BLaER1 treated with 17β-estradiol and CSF1 and Interleukin-3, amounts not matched to agents 10 nM and 100 nM (cell line): ENCODE measurements around the gene HOPX.

Experiments
- H3K27ac ChIP-seq, 11 experiments: shearing (Covaris generic); formaldehyde crosslinking; 2 replicates each; pipeline ENCODE4 v1.8.1; 2022
- H3K27me3 ChIP-seq, 11 experiments: shearing (Covaris generic); formaldehyde crosslinking; 2 replicates each; pipeline ENCODE4 v1.8.1; 2022
- H3K36me3 ChIP-seq, 11 experiments: shearing (Covaris generic); formaldehyde crosslinking; 2 replicates each; pipeline ENCODE4 v1.8.1; 2022
- H3K4me1 ChIP-seq, 10 experiments: shearing (Covaris generic); formaldehyde crosslinking; 2 replicates each; pipeline ENCODE4 v1.8.1; 2022
- H3K4me2 ChIP-seq, 11 experiments: shearing (Covaris generic); formaldehyde crosslinking; 2 replicates each; pipeline ENCODE4 v1.8.1; 2022
- H3K4me3 ChIP-seq, 10 experiments: shearing (Covaris generic); formaldehyde crosslinking; 2 replicates each; pipeline ENCODE4 v1.8.1; 2022
- H3K9ac ChIP-seq, 11 experiments: shearing (Covaris generic); formaldehyde crosslinking; 2 replicates each; pipeline ENCODE4 v1.8.1; 2022
- H3K9me3 ChIP-seq, 11 experiments: shearing (Covaris generic); formaldehyde crosslinking; replicated peaks in 1 of 11; 2 replicates each; pipeline ENCODE4 v1.8.1; 2022
- H4K20me1 ChIP-seq, 11 experiments: shearing (Covaris generic); formaldehyde crosslinking; 2 replicates each; pipeline ENCODE4 v1.8.1; 2022
- Cebpa-rat ChIP-seq, 11 experiments: shearing (Covaris generic); IDR thresholded peaks; 2 replicates each; pipeline ENCODE4 v1.8.1; 2022

HOPX gene

GRCh38 chr4:56633486-56633885 lies 47.6 kb downstream of the HOPX start:
- Histone ChIP-seq H3K36me3 (no peaks in the 10 kb centered on the region), H3K4me1 (peaks cover 0 to 5% (median 0%) of the 10 kb centered on the region in 10 experiments; a peak in 4 of 20 replicates)

GRCh38 chr4:56630876-56631666 lies 50.0 kb downstream of the HOPX start:
- no peaks in the 10 kb centered on the region for H3K27me3 ChIP-seq
- no peaks in the 10 kb centered on the region for H4K20me1 ChIP-seq
- H3K36me3 ChIP-seq, result 0 out of 22 replicates have a peak, but pooled peaks cover 0 to 3% (median 0%) of the 10 kb centered on the region in 11 experiments
- H3K4me1 ChIP-seq, result peaks cover 0 to 5% (median 0%) of the 10 kb centered on the region in 10 experiments; a peak in 4 of 20 replicates
- no peak overlapping the region for H3K4me3 ChIP-seq
- TF ChIP-seq Cebpa-rat (IDR thresholded peaks at IDR 0.05), result no peak
- H3K9me3 ChIP-seq, result peaks cover 38 to 62% (median 42%) of the 10 kb centered on the region in 11 experiments
- no peak overlapping the region for H3K27ac ChIP-seq
- no peak overlapping the region for H3K9ac ChIP-seq
- H3K4me2 ChIP-seq, result no peak overlapping the region

More at GRCh38 chr4:56633486-56633885, 47.6 kb downstream of the HOPX start:
- TF ChIP-seq Cebpa-rat (IDR thresholded peaks at IDR 0.05), result no peak
- H3K27ac ChIP-seq, result no peak overlapping the region
- no peak overlapping the region for H3K4me2 ChIP-seq
- no peak overlapping the region for H3K9ac ChIP-seq
- H4K20me1 ChIP-seq, result no peaks in the 10 kb centered on the region
- H3K27me3 ChIP-seq, result no peaks in the 10 kb centered on the region
- H3K9me3 ChIP-seq, result peaks cover 17 to 41% (median 23%) of the 10 kb centered on the region in 11 experiments; a peak in 20 of 22 replicates
- H3K4me3 ChIP-seq, result no peak overlapping the region

- Histone ChIP-seq H3K9me3 (peaks cover 56 to 77% (median 62%) of the 10 kb centered on the region in 11 experiments), H4K20me1 (no peaks in the 10 kb centered on the region), H3K4me2 (no peak overlapping the region), H3K27me3 (no peaks in the 10 kb centered on the region), H3K36me3 (0 out of 22 replicates have a peak, but pooled peaks cover 0 to 3% (median 0%) of the 10 kb centered on the region in 11 experiments), H3K9ac (no peak overlapping the region), H3K4me3 (no peak overlapping the region), H3K27ac (no peak overlapping the region), H3K4me1 (peaks cover 0 to 5% (median 0%) of the 10 kb centered on the region in 10 experiments; a peak in 4 of 20 replicates)
- TF ChIP-seq Cebpa-rat (IDR thresholded peaks at IDR 0.05), result no peak
Measured at GRCh38 chr4:56628592-56628991, 52.5 kb downstream of the HOPX start.

GRCh38 chr4:56627985-56628384 lies 53.1 kb downstream of the HOPX start:
- no peak overlapping the region for H3K9ac ChIP-seq
- peaks cover 60 to 80% (median 67%) of the 10 kb centered on the region in 11 experiments for H3K9me3 ChIP-seq
- H3K36me3 ChIP-seq, result 0 out of 22 replicates have a peak, but pooled peaks cover 0 to 3% (median 0%) of the 10 kb centered on the region in 11 experiments
- H3K4me1 ChIP-seq, result peaks cover 0 to 4% (median 0%) of the 10 kb centered on the region in 10 experiments; a peak in 4 of 20 replicates
- no peak overlapping the region for H3K27ac ChIP-seq
- H3K4me3 ChIP-seq, result no peak overlapping the region
- no peaks in the 10 kb centered on the region for H4K20me1 ChIP-seq
- no peaks in the 10 kb centered on the region for H3K27me3 ChIP-seq
- TF ChIP-seq Cebpa-rat (IDR thresholded peaks at IDR 0.05), result no peak
- no peak overlapping the region for H3K4me2 ChIP-seq

DNA sequence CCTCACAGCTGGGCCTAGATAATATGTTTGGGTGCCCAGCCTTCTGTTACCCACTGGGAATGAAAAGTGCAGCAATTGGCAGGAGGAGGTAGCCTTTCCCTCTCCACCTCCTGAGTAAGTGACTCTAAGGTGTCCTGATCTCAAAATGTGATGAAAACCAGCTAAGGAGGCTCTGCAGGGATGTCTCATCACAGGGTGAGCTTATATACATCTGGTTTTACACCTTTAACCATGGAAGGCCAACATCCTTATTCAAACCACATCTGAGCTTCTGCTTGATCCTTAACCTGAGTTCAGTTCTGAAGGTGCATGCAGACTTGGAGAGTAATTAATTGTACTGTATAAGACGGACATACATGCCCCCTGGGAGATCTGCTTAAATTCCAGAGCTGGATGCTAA lies 53.7 kb downstream of the HOPX start:
- H3K9ac ChIP-seq, result no peak overlapping the region
- no peaks in the 10 kb centered on the region for H3K27me3 ChIP-seq
- no peak overlapping the region for H3K4me3 ChIP-seq
- H3K9me3 ChIP-seq, result peaks cover 64 to 85% (median 71%) of the 10 kb centered on the region in 11 experiments
- no peaks in the 10 kb centered on the region for H4K20me1 ChIP-seq
- no peak overlapping the region for H3K27ac ChIP-seq
- H3K4me1 ChIP-seq, result no peaks in the 10 kb centered on the region
- H3K4me2 ChIP-seq, result no peak overlapping the region
- 0 out of 22 replicates have a peak, but pooled peaks cover 0 to 3% (median 0%) of the 10 kb centered on the region in 11 experiments for H3K36me3 ChIP-seq
- no peak for TF ChIP-seq Cebpa-rat (IDR thresholded peaks at IDR 0.05)

- Histone ChIP-seq H4K20me1 (no peaks in the 10 kb centered on the region), H3K36me3 (0 out of 22 replicates have a peak, but pooled peaks cover 0 to 3% (median 0%) of the 10 kb centered on the region in 11 experiments), H3K9me3 (peaks cover 64 to 85% (median 70%) of the 10 kb centered on the region in 11 experiments), H3K27me3 (no peaks in the 10 kb centered on the region), H3K27ac (no peak overlapping the region), H3K9ac (no peak overlapping the region), H3K4me3 (no peak overlapping the region), H3K4me1 (no peaks in the 10 kb centered on the region), H3K4me2 (no peak overlapping the region)
- no peak for TF ChIP-seq Cebpa-rat (IDR thresholded peaks at IDR 0.05)
Measured at GRCh38 chr4:56626963-56627362, 54.1 kb downstream of the HOPX start.

GRCh38 chr4:56626420-56626819 lies 54.7 kb downstream of the HOPX start:
- H3K27me3 ChIP-seq, result no peaks in the 10 kb centered on the region
- 0 out of 22 replicates have a peak, but pooled peaks cover 0 to 3% (median 0%) of the 10 kb centered on the region in 11 experiments for H3K36me3 ChIP-seq
- H3K4me1 ChIP-seq, result no peaks in the 10 kb centered on the region
- H3K4me2 ChIP-seq, result no peak overlapping the region
- H3K9me3 ChIP-seq, result peaks cover 64 to 83% (median 70%) of the 10 kb centered on the region in 11 experiments
- H3K9ac ChIP-seq, result no peak overlapping the region
- no peaks in the 10 kb centered on the region for H4K20me1 ChIP-seq
- H3K4me3 ChIP-seq, result no peak overlapping the region
- H3K27ac ChIP-seq, result no peak overlapping the region
- no peak for TF ChIP-seq Cebpa-rat (IDR thresholded peaks at IDR 0.05)

DNA sequence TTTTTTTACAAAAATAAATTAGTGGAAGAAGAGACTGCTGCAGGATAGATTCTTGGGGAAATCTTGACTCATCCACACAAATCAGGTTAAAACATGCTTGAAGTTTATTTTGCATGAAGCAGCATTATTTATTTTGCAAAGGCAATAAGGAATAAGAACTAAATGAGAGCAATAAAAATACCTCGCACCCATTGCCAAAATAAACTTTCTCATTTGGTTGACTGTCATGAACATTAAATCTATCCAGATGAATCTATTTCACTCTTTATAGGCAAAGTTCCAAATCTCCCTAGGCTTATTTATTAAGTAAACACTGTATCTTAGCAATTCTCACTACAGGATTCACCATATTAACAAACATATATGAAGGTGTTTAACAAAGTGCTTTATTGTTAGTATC lies 58.9 kb downstream of the HOPX start:
- peaks cover 42 to 63% (median 55%) of the 10 kb centered on the region in 11 experiments for H3K9me3 ChIP-seq
- 0 out of 22 replicates have a peak, but pooled peaks cover 0 to under 1% (median 0%) of the 10 kb centered on the region in 11 experiments for H3K36me3 ChIP-seq
- no peak overlapping the region for H3K27ac ChIP-seq
- H3K4me1 ChIP-seq, result no peaks in the 10 kb centered on the region
- no peak for TF ChIP-seq Cebpa-rat (IDR thresholded peaks at IDR 0.05)
- H3K4me3 ChIP-seq, result no peak overlapping the region
- no peak overlapping the region for H3K4me2 ChIP-seq
- H3K9ac ChIP-seq, result no peak overlapping the region
- H3K27me3 ChIP-seq, result no peaks in the 10 kb centered on the region
- H4K20me1 ChIP-seq, result no peaks in the 10 kb centered on the region

- H3K27ac ChIP-seq, result no peak overlapping the region
- no peak overlapping the region for H3K4me3 ChIP-seq
- no peaks in the 10 kb centered on the region for H3K27me3 ChIP-seq
- no peak overlapping the region for H3K4me2 ChIP-seq
- H3K9ac ChIP-seq, result no peak overlapping the region
- TF ChIP-seq Cebpa-rat (IDR thresholded peaks at IDR 0.05), result no peak
- no peaks in the 10 kb centered on the region for H3K4me1 ChIP-seq
- H3K36me3 ChIP-seq, result no peaks in the 10 kb centered on the region
- H4K20me1 ChIP-seq, result no peaks in the 10 kb centered on the region
- H3K9me3 ChIP-seq, result peaks cover 19 to 39% (median 31%) of the 10 kb centered on the region in 11 experiments
Measured at GRCh38 chr4:56619816-56620215, 61.3 kb downstream of the HOPX start.
